HG02943 (cell line): Measurements from ENCODE around the gene LRRC10B.

ENCODE experiments used
- ATAC-seq: cut with Tn5 transposase; IDR thresholded peaks from one replicate; pipeline ENCODE4 v1.9.1; 2021; ENCODE audit warnings: mild to moderate bottlenecking, low read depth, moderate library complexity; ENCODE audit not compliant: unreplicated experiment

The LRRC10B gene

GRCh38 chr11:61528114-61528513 lies 19.6 kb downstream of the LRRC10B start:
- no peak for ATAC-seq

GRCh38 chr11:61529537-61530225 lies 21.1 kb downstream of the LRRC10B start:
- no peak for ATAC-seq

DNA sequence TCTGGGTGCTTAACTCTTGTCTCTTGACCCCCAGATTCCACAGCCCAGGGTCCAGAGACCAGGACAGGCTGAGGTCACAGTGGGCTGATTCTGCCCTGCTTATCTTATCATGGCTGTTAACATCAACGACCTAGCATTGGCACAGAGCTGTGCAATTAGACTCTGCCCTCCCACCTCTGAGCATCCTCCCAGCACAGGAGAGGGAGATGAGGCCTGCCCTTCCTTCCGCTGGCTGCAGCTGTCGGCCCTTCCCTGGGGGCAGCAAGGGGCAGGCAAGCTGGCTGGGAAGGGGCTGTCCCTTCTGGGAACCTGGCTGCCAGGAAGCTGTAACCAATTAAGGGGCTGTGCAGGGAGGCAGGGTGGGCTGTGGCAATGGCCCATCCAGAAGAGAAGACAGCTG lies 22.5 kb downstream of the LRRC10B start:
- ATAC-seq: no peak

- no peak for ATAC-seq
Observed at GRCh38 chr11:61532134-61533038, 23.8 kb downstream of the LRRC10B start.

DNA sequence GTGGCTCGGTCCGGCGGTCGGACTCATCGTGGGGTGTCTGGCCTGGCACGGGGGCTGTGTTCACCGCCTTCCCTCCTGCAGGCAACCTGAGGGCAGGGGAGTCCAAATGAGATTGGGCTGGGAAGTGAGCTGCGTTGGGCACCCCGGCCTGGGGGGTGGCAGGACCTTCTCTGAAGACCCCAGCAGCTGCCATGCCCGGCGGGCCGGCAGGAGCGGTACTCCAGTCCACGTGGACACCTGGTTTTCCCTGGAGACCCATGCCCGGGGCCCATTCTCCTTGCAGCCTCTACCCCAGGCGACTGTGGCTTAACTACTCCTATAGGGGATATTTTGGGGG lies 24.5 kb downstream of the LRRC10B start:
- ATAC-seq: no peak

- ATAC-seq: no peak
Observed at GRCh38 chr11:61533401-61533800, 24.9 kb downstream of the LRRC10B start.

DNA sequence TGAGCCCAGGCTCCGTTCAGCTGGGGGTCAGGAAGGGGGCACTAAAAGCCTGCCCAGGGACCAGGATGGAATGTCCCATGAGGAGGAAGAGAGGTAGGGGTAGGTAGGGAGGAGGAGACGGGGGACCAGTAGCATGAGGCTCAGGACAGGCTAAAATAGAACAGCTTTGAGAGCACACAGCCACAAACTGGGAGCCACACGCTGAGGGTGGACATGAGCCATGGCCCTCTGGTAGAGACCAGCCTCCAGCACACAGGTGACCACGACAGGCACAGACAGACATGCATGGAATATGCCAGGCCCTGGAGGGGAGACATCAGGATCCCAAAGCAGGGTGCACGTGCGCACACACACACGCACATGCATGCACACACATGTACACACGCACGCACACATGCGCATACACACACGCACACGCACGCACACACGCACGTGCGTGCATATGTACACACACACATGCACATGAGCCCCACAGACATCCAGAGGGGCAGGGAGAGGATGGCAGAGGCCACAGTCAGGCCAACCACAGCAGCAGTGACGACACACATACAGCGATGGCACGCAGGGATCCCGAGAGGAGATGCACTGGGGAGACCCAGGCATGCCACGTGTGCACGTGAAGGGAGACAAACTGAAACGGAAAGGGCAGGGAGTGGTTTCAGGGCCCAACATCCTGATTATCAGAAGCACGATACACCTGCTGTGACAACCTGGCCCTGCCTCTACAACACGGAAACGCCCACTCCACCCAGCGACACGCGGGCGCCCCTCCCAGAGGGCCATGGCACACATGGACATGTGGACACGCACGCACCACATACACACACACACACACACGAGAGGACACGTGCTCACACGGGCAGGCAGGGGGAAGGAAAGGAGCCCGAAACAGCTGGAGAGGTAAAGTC lies 25.7 kb downstream of the LRRC10B start:
- no peak for ATAC-seq

DNA sequence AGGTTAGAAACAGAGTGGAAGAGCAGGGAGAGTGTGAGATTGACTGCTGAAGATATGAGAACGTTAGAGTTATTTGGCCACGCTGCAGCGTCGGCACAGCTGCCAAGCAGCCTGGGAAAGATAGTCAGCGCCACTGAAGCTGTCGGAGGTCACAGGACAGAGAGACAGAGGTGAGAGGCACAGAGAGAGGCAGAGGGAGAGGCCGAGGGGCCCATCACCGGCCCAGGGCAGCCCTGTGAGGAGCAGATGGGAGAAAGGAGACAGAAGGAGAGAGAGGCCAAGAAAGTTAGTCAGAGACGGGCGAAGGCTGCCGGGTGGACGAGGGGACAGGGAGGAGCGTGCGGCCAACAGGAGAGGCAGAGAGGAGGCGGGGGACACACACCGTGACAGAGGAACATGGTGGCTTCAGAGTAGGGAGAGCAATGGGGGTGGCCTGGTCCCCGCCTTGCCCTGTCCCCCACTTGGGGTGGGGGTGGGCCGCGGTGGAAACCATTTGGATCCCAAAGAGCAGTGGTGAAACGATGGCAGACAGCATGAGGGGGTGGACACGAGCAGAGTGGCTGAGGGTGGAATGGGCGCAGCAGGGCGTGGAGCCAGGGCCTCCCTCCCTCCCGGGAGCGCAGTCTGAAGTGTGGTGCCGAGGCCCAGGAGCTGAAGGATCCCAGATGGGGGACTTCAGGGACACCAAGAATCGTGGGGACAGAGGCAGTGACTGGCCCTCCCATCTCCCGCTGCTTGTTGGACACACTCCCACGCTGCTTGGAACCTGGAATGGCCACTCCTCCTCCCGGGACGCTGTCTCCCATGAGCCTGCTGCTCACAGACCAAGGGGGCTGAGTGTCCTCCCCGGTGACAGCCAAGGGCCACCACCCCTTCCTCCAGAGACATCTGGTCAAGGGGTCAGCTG lies 26.6 kb downstream of the LRRC10B start:
- ATAC-seq: no peak

DNA sequence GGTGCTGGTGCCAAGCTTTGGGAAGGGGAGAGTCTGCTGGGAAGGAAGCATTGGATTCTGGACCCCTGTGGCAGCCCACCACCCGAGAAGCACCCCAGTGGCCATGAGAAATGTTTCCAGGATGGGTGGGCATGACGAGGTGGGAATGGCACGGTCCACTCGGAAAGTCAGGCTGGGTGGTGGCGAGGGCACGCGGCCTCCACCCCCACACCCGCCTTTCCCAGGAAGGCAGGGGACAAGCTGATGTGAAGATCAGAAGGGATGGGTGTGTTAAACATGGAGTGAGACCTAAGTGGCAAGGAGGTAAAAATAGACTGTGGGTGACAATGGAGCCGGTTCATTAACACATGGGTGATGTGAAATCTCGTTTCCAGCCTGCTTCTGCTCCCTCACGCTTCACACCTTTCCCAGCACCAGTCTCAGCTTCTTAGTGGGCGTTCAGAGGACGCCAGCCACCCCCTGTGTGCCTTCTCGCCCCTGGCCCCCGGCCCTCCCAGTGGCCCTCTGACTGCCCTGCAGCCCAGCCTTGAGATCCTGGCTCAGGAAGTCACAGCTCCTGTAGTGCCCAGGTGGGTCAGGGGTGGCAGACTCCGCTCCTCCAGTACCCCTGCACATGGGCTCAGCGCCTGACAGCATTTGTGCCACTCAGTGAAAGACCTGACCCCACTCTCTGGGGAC lies 27.6 kb downstream of the LRRC10B start:
- ATAC-seq: no peak

DNA sequence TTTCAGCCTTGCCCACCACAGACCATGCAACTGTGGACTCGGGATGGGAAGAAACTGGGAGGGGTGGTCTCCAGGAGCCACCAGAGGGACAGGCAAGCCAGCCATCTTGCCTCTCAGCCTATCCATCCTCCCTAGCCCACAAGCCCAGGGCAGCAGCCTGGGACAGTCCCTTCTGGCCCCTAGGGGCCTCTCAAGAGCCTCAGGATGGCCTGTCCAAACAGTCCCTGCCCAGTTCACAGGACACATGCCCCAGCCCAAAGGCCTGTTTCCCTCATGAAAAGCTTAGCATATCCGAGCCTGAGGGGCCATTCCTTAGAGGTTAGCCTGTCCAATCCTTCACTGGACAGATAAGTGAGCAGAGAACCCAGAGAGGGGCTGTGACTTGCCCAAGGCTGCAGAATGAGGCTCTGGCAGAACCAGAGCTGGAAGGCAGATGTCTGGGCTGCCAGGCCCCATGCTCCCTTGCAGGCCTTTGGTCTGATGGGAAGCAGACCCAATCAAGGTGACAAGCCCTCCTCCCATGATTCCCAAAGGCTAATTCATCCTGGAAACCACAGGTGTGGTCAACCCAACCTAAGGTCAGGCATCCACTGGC lies 28.2 kb downstream of the LRRC10B start:
- no peak for ATAC-seq

DNA sequence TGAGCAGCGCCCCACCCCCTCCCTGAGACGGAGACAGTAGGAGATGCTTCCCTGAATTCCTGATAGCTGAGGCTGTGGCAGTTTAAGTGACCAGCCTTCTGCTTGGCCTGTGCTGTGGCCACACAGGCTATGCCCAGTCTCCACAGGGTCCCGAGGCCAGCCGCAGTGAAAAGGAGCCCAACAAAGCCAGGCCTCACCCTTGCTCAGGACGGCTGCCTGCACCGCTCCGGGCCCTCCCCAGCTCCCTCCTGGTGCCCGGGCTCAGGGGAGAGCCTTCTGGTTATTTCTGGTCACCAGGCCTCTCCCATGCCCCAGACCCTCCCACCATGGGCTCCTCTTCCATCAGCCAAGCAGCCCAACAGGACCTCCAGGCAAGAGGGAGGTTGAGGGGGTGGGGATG lies 28.8 kb downstream of the LRRC10B start:
- no peak for ATAC-seq

- no peak for ATAC-seq
Observed at GRCh38 chr11:61538636-61538961, 30.1 kb downstream of the LRRC10B start.

DNA sequence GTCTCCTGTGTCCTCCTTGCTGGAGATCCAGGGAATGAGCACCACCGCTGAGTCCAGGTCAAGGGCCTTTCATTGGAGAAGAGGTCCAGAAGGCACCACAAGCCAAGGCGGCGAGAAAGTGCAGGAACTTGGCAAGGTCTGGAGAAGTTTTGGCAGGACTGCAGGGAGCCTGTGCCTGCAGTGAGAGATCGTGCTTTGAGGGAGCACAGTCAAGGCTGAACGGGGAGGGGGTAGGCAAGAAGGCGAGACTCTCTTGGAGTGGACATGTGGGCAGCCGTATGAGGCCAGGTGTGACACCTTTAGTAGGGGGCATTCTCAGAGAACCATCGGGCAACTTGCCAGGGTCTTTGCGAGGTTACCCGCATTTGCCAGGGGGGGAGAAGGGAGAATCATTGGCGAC lies 30.5 kb downstream of the LRRC10B start:
- no peak for ATAC-seq

DNA sequence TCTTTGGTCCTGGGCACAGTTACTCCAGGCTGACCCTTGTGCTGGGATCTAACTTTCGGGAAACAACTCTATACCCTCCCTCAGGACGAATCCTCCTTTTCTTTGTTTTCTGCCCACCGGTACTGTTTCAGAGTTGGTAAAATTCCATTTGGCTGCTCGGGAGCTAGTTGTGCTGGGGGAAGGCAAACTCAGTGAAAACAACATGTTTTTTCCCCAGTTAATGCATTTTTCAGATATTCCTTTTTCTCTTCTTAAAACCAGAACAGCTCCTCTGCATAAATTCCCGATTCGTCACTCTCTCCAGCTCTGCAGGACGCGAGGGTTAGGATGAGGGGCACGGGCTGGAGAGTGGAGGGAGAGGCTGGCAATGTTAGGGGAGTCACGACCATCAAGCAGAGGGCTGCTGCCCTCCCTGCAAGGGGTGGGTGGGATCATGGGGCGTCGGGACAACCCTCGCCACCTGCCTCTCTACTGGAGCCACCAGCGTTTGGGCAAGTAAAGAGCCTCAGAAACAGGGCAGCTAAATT lies 31.3 kb downstream of the LRRC10B start:
- ATAC-seq: no peak

- no peak for ATAC-seq
Observed at GRCh38 chr11:61540528-61540927, 32.0 kb downstream of the LRRC10B start.

DNA sequence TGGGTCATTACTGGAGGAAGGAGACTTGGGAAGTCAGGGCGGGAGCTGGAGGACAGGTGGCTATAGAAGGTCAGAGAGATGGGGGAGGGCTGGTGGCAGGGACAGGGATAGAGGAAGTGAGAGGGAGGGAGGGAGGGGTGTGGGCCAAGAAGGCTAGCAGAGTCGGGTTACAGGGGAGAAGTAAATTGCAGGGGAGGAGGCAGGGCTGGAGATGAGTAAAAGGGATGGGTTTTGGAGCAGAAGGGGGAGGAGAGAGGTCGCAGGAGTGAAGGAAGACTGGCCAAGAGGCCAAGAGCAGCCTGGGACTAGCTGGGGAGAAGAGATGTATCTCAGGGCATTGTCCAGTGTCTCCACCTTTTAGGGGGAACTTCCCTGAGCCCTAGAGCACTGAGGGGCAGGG lies 33.0 kb downstream of the LRRC10B start:
- ATAC-seq: no peak

DNA sequence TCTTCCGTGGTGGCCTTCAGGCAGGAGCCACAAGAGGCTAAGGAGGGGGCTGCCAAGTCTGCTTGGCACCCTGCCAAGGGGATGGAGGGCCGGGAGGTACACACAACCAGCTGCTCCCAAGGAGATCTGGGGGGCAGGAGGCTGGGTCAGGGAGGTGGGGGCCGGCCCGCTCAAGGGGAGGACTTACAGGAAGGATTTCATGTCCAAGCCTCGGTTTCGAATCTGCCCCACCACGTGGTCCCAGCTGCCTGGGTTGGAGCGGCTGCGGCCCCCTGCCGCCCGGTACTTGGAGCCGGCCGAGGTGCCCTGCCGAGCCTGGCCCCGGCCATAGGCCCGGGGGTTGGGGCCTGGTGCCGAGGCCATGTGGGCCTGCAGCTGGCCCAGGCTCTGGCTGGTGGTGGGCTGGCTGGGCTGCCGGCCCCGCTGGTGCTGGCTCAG lies 33.5 kb downstream of the LRRC10B start:
- no peak for ATAC-seq

- ATAC-seq: no peak
Observed at GRCh38 chr11:61542705-61543104, 34.2 kb downstream of the LRRC10B start.
